Activated CD8-positive, alpha-beta T cell treated with anti-CD3 and anti-CD28 coated beads for 36 hours (primary cell): ENCODE measurements around the gene NOM1. TPM values are rescaled to one million over a fixed set of nuclear protein-coding genes. Genes with fewer than 3 reads are reported as not detected.

Experiments used
- ATAC-seq: fragments of 200-7000 bp; cut with Tn5 transposase; one replicate; pipeline ENCODE4 v1.10.0; 2021; ENCODE audit warnings: mild to moderate bottlenecking, moderate library complexity
- CTCF ChIA-PET: fragments of 350-600 bp; sonication (Branson Sonifier 250); formaldehyde crosslinking; loops from one replicate; lab custom pipeline; 2021; ENCODE audit warnings: antibody characterized with exemption; lab: Charles Lee
- POLR2A ChIA-PET: fragments of 350-600 bp; sonication (Branson Sonifier 250); formaldehyde crosslinking; loops from one replicate; lab custom pipeline; 2021; ENCODE audit warnings: antibody characterized with exemption; lab: Charles Lee
- DNase-seq: peaks from one replicate; pipeline ENCODE4 v3.0.0-alpha.2; 2020
- H3K27ac Mint-ChIP-seq: one replicate; pipeline ENCODE4 v1.8.0; 2021; ENCODE audit warnings: mild to moderate bottlenecking, mixed read lengths
- H3K27me3 Mint-ChIP-seq: one replicate; pipeline ENCODE4 v1.8.0; 2021; ENCODE audit warnings: mixed read lengths
- H3K36me3 Mint-ChIP-seq: one replicate; pipeline ENCODE4 v1.8.0; 2021; ENCODE audit warnings: low read depth, mixed read lengths
- H3K4me1 Mint-ChIP-seq: one replicate; pipeline ENCODE4 v1.8.0; 2021; ENCODE audit warnings: low read depth, mixed read lengths
- H3K4me3 Mint-ChIP-seq: one replicate; pipeline ENCODE4 v1.8.0; 2021; ENCODE audit warnings: mild to moderate bottlenecking, moderate library complexity, mixed read lengths
- H3K9me3 Mint-ChIP-seq: one replicate; pipeline ENCODE4 v1.8.0; 2021; ENCODE audit warnings: mixed read lengths
- intact Hi-C: fragments of 100-400 bp; cut with micrococcal nuclease; formaldehyde crosslinking; loops from one replicate; pipeline ENCODE4 v1.10.0; 2022
- total RNA-seq, 2 experiments: library from RNA; stranded (reverse); gene quantifications; one replicate each; pipeline ENCODE4 v1.2.3, GENCODE V29; 2021
- TF ChIP-seq, protein P1 (sequence below): fragments of 200-600 bp; IDR thresholded peaks from one replicate; pipeline ENCODE4 v1.8.0; 2022; ENCODE audit warnings: antibody characterized with exemption, mild to moderate bottlenecking

The NOM1 gene
- total RNA-seq, 2 experiments from 2014 or later, result 32.4 to 34.0 TPM

- TF ChIP-seq, protein P1, sequence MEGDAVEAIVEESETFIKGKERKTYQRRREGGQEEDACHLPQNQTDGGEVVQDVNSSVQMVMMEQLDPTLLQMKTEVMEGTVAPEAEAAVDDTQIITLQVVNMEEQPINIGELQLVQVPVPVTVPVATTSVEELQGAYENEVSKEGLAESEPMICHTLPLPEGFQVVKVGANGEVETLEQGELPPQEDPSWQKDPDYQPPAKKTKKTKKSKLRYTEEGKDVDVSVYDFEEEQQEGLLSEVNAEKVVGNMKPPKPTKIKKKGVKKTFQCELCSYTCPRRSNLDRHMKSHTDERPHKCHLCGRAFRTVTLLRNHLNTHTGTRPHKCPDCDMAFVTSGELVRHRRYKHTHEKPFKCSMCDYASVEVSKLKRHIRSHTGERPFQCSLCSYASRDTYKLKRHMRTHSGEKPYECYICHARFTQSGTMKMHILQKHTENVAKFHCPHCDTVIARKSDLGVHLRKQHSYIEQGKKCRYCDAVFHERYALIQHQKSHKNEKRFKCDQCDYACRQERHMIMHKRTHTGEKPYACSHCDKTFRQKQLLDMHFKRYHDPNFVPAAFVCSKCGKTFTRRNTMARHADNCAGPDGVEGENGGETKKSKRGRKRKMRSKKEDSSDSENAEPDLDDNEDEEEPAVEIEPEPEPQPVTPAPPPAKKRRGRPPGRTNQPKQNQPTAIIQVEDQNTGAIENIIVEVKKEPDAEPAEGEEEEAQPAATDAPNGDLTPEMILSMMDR, result no peak
- no peak for DNase-seq
- ATAC-seq, result peak; percentile 24
- intact Hi-C loops, result loop anchor here (10.0 kb wide), 1 partner anchor 1495 kb away; no protein-coding TSS in a partner anchor
- Mint-ChIP-seq H3K4me3 (peak overlapping the region; percentile 53), H3K9me3 (no peaks in the 10 kb centered on the region), H3K36me3 (no peaks in the 10 kb centered on the region), H3K4me1 (peaks cover 19% of the 10 kb centered on the region), H3K27ac (no peak overlapping the region), H3K27me3 (peaks cover 69% of the 10 kb centered on the region)
- ChIA-PET CTCF (no interaction called here), POLR2A (no interaction called here)
Measured at GRCh38 chr7:156999958-157000726, 50.6 kb downstream of the NOM1 start.

GRCh38 chr7:157000741-157001653, 51.5 kb downstream of the NOM1 start:
- DNase-seq (no peak), ATAC-seq (peak; percentile 27)
- peak overlapping the region; percentile 50 for H3K4me3 Mint-ChIP-seq
- POLR2A ChIA-PET, result no interaction called here
- TF ChIP-seq, protein P1, result no peak
- peaks cover 69% of the 10 kb centered on the region for H3K27me3 Mint-ChIP-seq
- peaks cover 19% of the 10 kb centered on the region for H3K4me1 Mint-ChIP-seq
- H3K9me3 Mint-ChIP-seq, result no peaks in the 10 kb centered on the region
- no peak overlapping the region for H3K27ac Mint-ChIP-seq
- no peaks in the 10 kb centered on the region for H3K36me3 Mint-ChIP-seq
- CTCF ChIA-PET, result interaction anchor here (1.2 kb wide), 1 partner anchor 15 kb away, joined by 3 read pairs; no protein-coding TSS in a partner anchor
- intact Hi-C loops, result loop anchor here (10.0 kb wide), 1 partner anchor 1496 kb away; no protein-coding TSS in a partner anchor

DNA sequence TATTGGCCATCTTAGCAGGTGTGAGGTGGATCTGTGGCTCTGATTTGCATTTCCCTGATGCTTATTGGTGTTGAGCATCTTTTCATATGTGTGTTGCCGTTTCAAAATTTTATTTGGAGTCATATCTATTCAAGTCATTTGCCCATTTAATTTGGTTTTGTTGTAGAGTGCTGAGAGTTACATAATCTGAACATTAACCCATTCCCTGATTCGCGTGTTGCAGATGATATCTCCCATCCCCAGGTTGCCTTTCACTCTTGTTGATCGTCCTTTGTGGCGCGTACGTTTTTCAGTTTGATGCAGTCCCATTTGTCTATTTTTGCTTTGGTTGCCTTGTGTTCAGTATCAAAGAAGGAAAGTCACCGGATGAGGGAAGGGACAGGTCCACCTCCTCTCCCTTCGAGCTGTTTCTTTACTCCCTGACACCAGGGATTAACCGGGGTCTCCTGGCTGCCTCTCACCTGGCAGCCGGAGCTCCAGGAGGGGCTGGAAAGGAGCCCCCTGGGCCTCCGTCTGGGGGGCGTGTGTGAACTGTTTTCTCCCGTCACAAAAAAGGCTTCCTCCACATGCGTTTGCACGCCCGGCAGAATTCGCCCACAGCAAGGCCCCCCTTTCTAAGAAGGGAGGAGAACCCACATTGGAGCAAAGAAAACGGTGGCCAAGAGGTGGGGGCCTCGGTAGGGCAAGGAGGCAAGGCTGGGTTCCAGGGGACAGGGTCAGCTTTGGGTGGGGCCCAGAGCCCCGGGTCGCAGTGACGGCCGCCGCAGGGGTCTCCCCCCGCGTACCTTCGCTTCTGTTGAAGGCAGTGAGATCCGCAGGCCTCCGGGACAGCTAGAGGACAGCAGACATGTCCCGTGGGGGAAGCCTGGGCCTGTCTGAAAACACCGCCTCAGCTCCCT, 52.7 kb downstream of the NOM1 start:
- H3K36me3 Mint-ChIP-seq, result no peaks in the 10 kb centered on the region
- H3K4me1 Mint-ChIP-seq, result peaks cover 19% of the 10 kb centered on the region
- DNase-seq, result no peak
- CTCF ChIA-PET, result interaction anchor here (1.2 kb wide), 1 partner anchor 14 kb away, joined by 3 read pairs; no protein-coding TSS in a partner anchor
- intact Hi-C loops, result loop anchor here (10.0 kb wide), 1 partner anchor 1497 kb away; no protein-coding TSS in a partner anchor
- TF ChIP-seq, protein P1, result no peak
- POLR2A ChIA-PET, result interaction anchor here (0.8 kb wide), 1 partner anchor 136 kb away, joined by 3 read pairs; the partner anchor contains the start of gene UBE3C
- H3K4me3 Mint-ChIP-seq, result no peak overlapping the region
- no peak overlapping the region for H3K27ac Mint-ChIP-seq
- ATAC-seq, result no peak
- peaks cover 68% of the 10 kb centered on the region for H3K27me3 Mint-ChIP-seq
- H3K9me3 Mint-ChIP-seq, result no peaks in the 10 kb centered on the region

- H3K4me3 Mint-ChIP-seq, result no peak overlapping the region
- no peak overlapping the region for H3K27ac Mint-ChIP-seq
- no peaks in the 10 kb centered on the region for H3K36me3 Mint-ChIP-seq
- no peak for DNase-seq
- ATAC-seq, result no peak
- ChIA-PET POLR2A (interaction anchor here (0.8 to 1.0 kb wide), 2 partner anchors 17 to 136 kb away, joined by 3 to 5 read pairs; partner anchors contain the start of gene UBE3C), CTCF (no interaction called here)
- H3K4me1 Mint-ChIP-seq, result peaks cover 19% of the 10 kb centered on the region
- intact Hi-C loops, result loop anchor here (10.0 kb wide), 1 partner anchor 1498 kb away; no protein-coding TSS in a partner anchor
- no peaks in the 10 kb centered on the region for H3K9me3 Mint-ChIP-seq
- H3K27me3 Mint-ChIP-seq, result peaks cover 70% of the 10 kb centered on the region
- TF ChIP-seq, protein P1, result no peak
Measured at GRCh38 chr7:157002819-157003421, 53.4 kb downstream of the NOM1 start.
